HK-2 (cell line): ENCODE results near the gene KBTBD3.
A peak's percentile ranks its signal among the peaks of the same experiment; 100 is the strongest.
"Not testable (repeated sequence)": the region's sequence is repeated elsewhere in the genome, so short reads cannot be mapped to it uniquely, and the experiment has no call there.

ENCODE experiments used
- DNase-seq: peaks from one replicate; pipeline ENCODE4 v3.0.0-alpha.2; 2018; ENCODE audit not compliant: unreplicated experiment

Gene KBTBD3

GRCh38 chr11:106061249-106061784 lies 15.8 kb downstream of the KBTBD3 start:
- DNase-seq, result no peak

GRCh38 chr11:106059617-106060016 lies 17.5 kb downstream of the KBTBD3 start:
- DNase-seq, result no peak

- DNase-seq, result not testable (repeated sequence)
These were observed 18.8 kb downstream of the KBTBD3 start for GRCh38 chr11:106058377-106058776.

- DNase-seq, result no peak
These were observed 26.0 kb downstream of the KBTBD3 start for GRCh38 chr11:106051103-106051502.

GRCh38 chr11:106049727-106050476 lies 27.2 kb downstream of the KBTBD3 start:
- no peak for DNase-seq

- no peak for DNase-seq
These were observed 29.5 kb downstream of the KBTBD3 start for GRCh38 chr11:106047631-106048030.

GRCh38 chr11:106043540-106043939 lies 33.6 kb downstream of the KBTBD3 start:
- no peak for DNase-seq

GRCh38 chr11:106032861-106033260 lies 44.3 kb downstream of the KBTBD3 start:
- no peak for DNase-seq

- no peak for DNase-seq
These were observed 45.2 kb downstream of the KBTBD3 start for GRCh38 chr11:106031936-106032335.

- no peak for DNase-seq
These were observed 45.8 kb downstream of the KBTBD3 start for GRCh38 chr11:106031202-106031810.

- no peak for DNase-seq
These were observed 46.5 kb downstream of the KBTBD3 start for GRCh38 chr11:106030609-106031008.

- DNase-seq, result no peak
These were observed 54.3 kb downstream of the KBTBD3 start for GRCh38 chr11:106022795-106023275.

GRCh38 chr11:106021967-106022794 lies 55.0 kb downstream of the KBTBD3 start, which contains the start of gene MSANTD4:
Gene MSANTD4, minus strand, starts transcription at chr11:106022240. Its CDS starts 11,323 bp downstream, at chr11:106010917.
- peak; percentile 94 for DNase-seq

- no peak for DNase-seq
These were observed 55.8 kb downstream of the KBTBD3 start for GRCh38 chr11:106021181-106021966.

- no peak for DNase-seq
These were observed 60.1 kb downstream of the KBTBD3 start for GRCh38 chr11:106017093-106017492.

- no peak for DNase-seq
These were observed 62.1 kb downstream of the KBTBD3 start for GRCh38 chr11:106015066-106015465.

GRCh38 chr11:106014620-106015019 lies 62.5 kb downstream of the KBTBD3 start:
- DNase-seq, result no peak

- DNase-seq, result no peak
These were observed 63.1 kb downstream of the KBTBD3 start for GRCh38 chr11:106014035-106014434.

GRCh38 chr11:106012744-106013143 lies 64.4 kb downstream of the KBTBD3 start:
- no peak for DNase-seq

- no peak for DNase-seq
These were observed 65.7 kb downstream of the KBTBD3 start for GRCh38 chr11:106011481-106011880.

- not testable (repeated sequence) for DNase-seq
These were observed 74.1 kb downstream of the KBTBD3 start for GRCh38 chr11:106003094-106003493.
